Mesendoderm (in vitro differentiated cells): Measurements from ENCODE around the gene BTBD16.

ENCODE experiments used
- DNase-seq: peaks from one replicate; pipeline ENCODE4 v3.0.0; 2013
- H2AK5ac ChIP-seq: 2 replicates; pipeline ENCODE4 v1.6.1; 2013; ENCODE audit warnings: low read length, inconsistent platforms
- H2BK120ac ChIP-seq: 2 replicates; pipeline ENCODE4 v1.6.1; 2013; ENCODE audit warnings: low read depth, mild to moderate bottlenecking, low read length, moderate library complexity, mixed read lengths
- H2BK15ac ChIP-seq: replicated peaks from 2 replicates; pipeline ENCODE4 v1.6.1; 2013; ENCODE audit warnings: low read depth, mild to moderate bottlenecking, moderate library complexity
- H2BK5ac ChIP-seq: 2 replicates; pipeline ENCODE4 v1.6.1; 2013; ENCODE audit warnings: low read length, inconsistent platforms
- H3K18ac ChIP-seq: 2 replicates; pipeline ENCODE4 v1.6.1; 2013; ENCODE audit warnings: mild to moderate bottlenecking, low read length, mixed read lengths
- H3K23ac ChIP-seq: one replicate; pipeline ENCODE4 v1.6.1; 2013; ENCODE audit warnings: low read length
- H3K27ac ChIP-seq: 2 replicates; pipeline ENCODE4 v1.5.1; 2013; ENCODE audit warnings: low read depth, mild to moderate bottlenecking, inconsistent platforms, low read length, moderate library complexity
- H3K27me3 ChIP-seq: 2 replicates; pipeline ENCODE4 v1.6.1; 2013; ENCODE audit warnings: low read length, control low read depth, mild to moderate bottlenecking, inconsistent platforms; ENCODE audit not compliant: insufficient read depth, poor library complexity
- H3K36me3 ChIP-seq: 2 replicates; pipeline ENCODE4 v1.6.1; 2013; ENCODE audit warnings: low read length, inconsistent platforms; ENCODE audit not compliant: control insufficient read depth, insufficient read depth
- H3K4ac ChIP-seq: one replicate; pipeline ENCODE4 v1.6.1; 2013; ENCODE audit warnings: low read depth, mild to moderate bottlenecking, low read length, moderate library complexity
- H3K4me1 ChIP-seq: 2 replicates; pipeline ENCODE4 v1.6.1; 2013; ENCODE audit warnings: low read depth, low read length, inconsistent platforms; ENCODE audit not compliant: control insufficient read depth
- H3K4me2 ChIP-seq: 2 replicates; pipeline ENCODE4 v1.6.1; 2013; ENCODE audit warnings: low read length
- H3K4me3 ChIP-seq: 2 replicates; pipeline ENCODE4 v1.5.1; 2013; ENCODE audit warnings: mild to moderate bottlenecking, low read length
- H3K56ac ChIP-seq: one replicate; pipeline ENCODE4 v1.6.1; 2013; ENCODE audit warnings: low read length
- H3K79me1 ChIP-seq: 2 replicates; pipeline ENCODE4 v1.6.1; 2013; ENCODE audit warnings: low read length, inconsistent platforms
- H3K79me2 ChIP-seq: 2 replicates; pipeline ENCODE4 v1.6.1; 2013; ENCODE audit warnings: mild to moderate bottlenecking, low read length; ENCODE audit not compliant: control insufficient read depth, insufficient read depth
- H3K9ac ChIP-seq: 2 replicates; pipeline ENCODE4 v1.6.1; 2013; ENCODE audit warnings: low read length, inconsistent platforms
- H4K5ac ChIP-seq: one replicate; pipeline ENCODE4 v1.6.1; 2013; ENCODE audit warnings: low read length
- H4K8ac ChIP-seq: one replicate; pipeline ENCODE4 v1.6.1; 2013; ENCODE audit warnings: low read depth, mild to moderate bottlenecking, control low read depth, low read length, moderate library complexity
- WGBS: extraction: QIAGEN DNeasy Blood & Tissue Kit; methylation state at CpG from one replicate; pipeline ENCODE4 v1.1.7; 2013; ENCODE audit warnings: low lambda C conversion rate, missing lambda C conversion rate; ENCODE audit not compliant: insufficient coverage; ENCODE audit errors: extremely low coverage; 5-methylcytosine and 5-hydroxymethylcytosine counted together

BTBD16 gene

DNA sequence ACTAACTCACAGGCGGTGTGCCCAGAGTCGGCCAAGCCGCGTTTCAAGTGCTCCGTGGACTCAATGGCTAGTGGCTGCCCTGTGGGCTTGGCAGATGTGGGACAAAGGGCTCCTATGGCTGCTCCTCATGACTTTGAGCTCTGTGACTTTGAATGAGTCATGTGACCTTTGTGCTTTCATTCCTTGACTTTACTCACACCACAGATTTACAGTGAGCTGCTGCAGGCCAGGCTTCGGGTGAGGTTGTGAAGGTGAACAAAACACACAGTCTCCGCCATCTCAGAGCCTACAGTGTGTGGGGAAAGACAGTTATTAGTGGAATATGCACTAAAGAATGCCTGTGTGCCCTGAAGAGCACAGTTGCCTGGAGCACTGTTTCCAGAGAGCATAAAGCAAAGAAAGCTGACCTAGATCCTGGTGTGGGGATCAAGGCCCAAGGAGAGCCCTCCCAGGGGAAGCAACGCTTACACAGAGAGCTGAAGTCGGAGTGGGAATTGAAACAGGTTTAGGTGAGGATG is 73.7 kb downstream of the BTBD16 start:
- Histone ChIP-seq H4K8ac (no peak overlapping the region), H4K5ac (no peak overlapping the region), H2BK120ac (no peak overlapping the region), H3K9ac (no peak overlapping the region), H3K4me2 (no peak overlapping the region), H2BK5ac (no peak overlapping the region), H3K4me1 (no peaks in the 10 kb centered on the region), H3K4me3 (no peak overlapping the region), H3K79me2 (no peaks in the 10 kb centered on the region), H3K36me3 (no peaks in the 10 kb centered on the region), H3K4ac (no peak overlapping the region), H3K27me3 (no peaks in the 10 kb centered on the region), H3K18ac (no peak overlapping the region), H3K56ac (no peak overlapping the region), H2AK5ac (no peak overlapping the region), H3K23ac (no peak overlapping the region), H3K27ac (no peak overlapping the region), H2BK15ac (no peak overlapping the region), H3K79me1 (no peaks in the 10 kb centered on the region)
- no peak for DNase-seq
- WGBS: no CpG with 5 or more reads among the region's 9 CpGs

GRCh38 chr10:122346326-122346950 is 75.3 kb downstream of the BTBD16 start:
- no peaks in the 10 kb centered on the region for H3K4me1 ChIP-seq
- no peak overlapping the region for H3K27ac ChIP-seq
- DNase-seq: no peak
- no peak overlapping the region for H3K23ac ChIP-seq
- no peaks in the 10 kb centered on the region for H3K79me2 ChIP-seq
- no peak overlapping the region for H3K9ac ChIP-seq
- no peaks in the 10 kb centered on the region for H3K79me1 ChIP-seq
- no peak overlapping the region for H2BK5ac ChIP-seq
- no peak overlapping the region for H2AK5ac ChIP-seq
- no CpG with 5 or more reads among the region's 4 CpGs for WGBS
- no peak overlapping the region for H3K4ac ChIP-seq
- H3K4me2 ChIP-seq: no peak overlapping the region
- H4K5ac ChIP-seq: no peak overlapping the region
- H2BK15ac ChIP-seq: no peak overlapping the region
- H3K36me3 ChIP-seq: no peaks in the 10 kb centered on the region
- no peak overlapping the region for H3K56ac ChIP-seq
- no peak overlapping the region for H3K4me3 ChIP-seq
- no peak overlapping the region for H4K8ac ChIP-seq
- no peak overlapping the region for H3K18ac ChIP-seq
- no peak overlapping the region for H2BK120ac ChIP-seq
- no peaks in the 10 kb centered on the region for H3K27me3 ChIP-seq

GRCh38 chr10:122347170-122347841 is 76.2 kb downstream of the BTBD16 start:
- H2BK15ac ChIP-seq: no peak overlapping the region
- no CpG with 5 or more reads among the region's 8 CpGs for WGBS
- H3K27ac ChIP-seq: no peak overlapping the region
- H3K79me1 ChIP-seq: no peaks in the 10 kb centered on the region
- no peak overlapping the region for H2BK5ac ChIP-seq
- H3K4me2 ChIP-seq: no peak overlapping the region
- no peak overlapping the region for H2AK5ac ChIP-seq
- H3K27me3 ChIP-seq: no peaks in the 10 kb centered on the region
- no peak overlapping the region for H4K5ac ChIP-seq
- no peak overlapping the region for H3K18ac ChIP-seq
- no peak overlapping the region for H3K56ac ChIP-seq
- no peak for DNase-seq
- H3K4me3 ChIP-seq: no peak overlapping the region
- no peaks in the 10 kb centered on the region for H3K79me2 ChIP-seq
- no peak overlapping the region for H3K23ac ChIP-seq
- no peak overlapping the region for H2BK120ac ChIP-seq
- no peaks in the 10 kb centered on the region for H3K4me1 ChIP-seq
- H3K36me3 ChIP-seq: no peaks in the 10 kb centered on the region
- H4K8ac ChIP-seq: no peak overlapping the region
- H3K4ac ChIP-seq: no peak overlapping the region
- no peak overlapping the region for H3K9ac ChIP-seq

GRCh38 chr10:122348512-122348911 is 77.4 kb downstream of the BTBD16 start:
- H2BK120ac ChIP-seq: no peak overlapping the region
- no peak overlapping the region for H4K5ac ChIP-seq
- H2AK5ac ChIP-seq: no peak overlapping the region
- H3K79me1 ChIP-seq: no peaks in the 10 kb centered on the region
- no peak overlapping the region for H3K4me3 ChIP-seq
- H3K79me2 ChIP-seq: no peaks in the 10 kb centered on the region
- no peak overlapping the region for H4K8ac ChIP-seq
- H3K4me2 ChIP-seq: no peak overlapping the region
- DNase-seq: no peak
- H3K27me3 ChIP-seq: no peaks in the 10 kb centered on the region
- no peak overlapping the region for H3K56ac ChIP-seq
- no peak overlapping the region for H2BK15ac ChIP-seq
- no peak overlapping the region for H3K27ac ChIP-seq
- H3K18ac ChIP-seq: no peak overlapping the region
- H3K23ac ChIP-seq: no peak overlapping the region
- WGBS: no CpG with 5 or more reads among the region's 4 CpGs
- H3K4ac ChIP-seq: no peak overlapping the region
- H3K4me1 ChIP-seq: no peaks in the 10 kb centered on the region
- H3K36me3 ChIP-seq: no peaks in the 10 kb centered on the region
- no peak overlapping the region for H3K9ac ChIP-seq
- H2BK5ac ChIP-seq: no peak overlapping the region

DNA sequence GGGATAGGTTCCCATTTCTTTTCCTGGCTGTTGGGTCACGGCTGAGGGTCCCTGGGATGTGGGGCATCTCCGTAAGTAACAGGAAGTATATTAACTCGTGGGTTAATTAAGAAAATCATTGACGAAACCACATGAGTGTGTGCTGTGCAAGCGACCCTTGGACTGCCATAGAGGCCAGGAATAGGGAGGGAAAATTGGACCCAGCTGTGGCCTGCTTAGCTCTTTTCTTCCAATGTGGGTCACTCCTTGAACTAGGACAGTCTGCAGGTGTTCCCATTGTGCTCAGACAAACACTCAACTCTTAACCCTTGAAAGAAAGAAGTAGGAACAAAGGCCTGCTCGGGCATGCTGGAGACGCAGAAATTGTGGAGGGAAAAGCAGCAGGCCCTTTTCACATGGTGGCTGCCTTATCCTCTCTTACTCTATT is 77.9 kb downstream of the BTBD16 start:
- Histone ChIP-seq H4K5ac (no peak overlapping the region), H3K18ac (no peak overlapping the region), H3K56ac (no peak overlapping the region), H3K79me1 (no peaks in the 10 kb centered on the region), H3K4me1 (no peaks in the 10 kb centered on the region), H3K9ac (no peak overlapping the region), H4K8ac (no peak overlapping the region), H2AK5ac (no peak overlapping the region), H3K4me2 (no peak overlapping the region), H3K36me3 (no peaks in the 10 kb centered on the region), H2BK120ac (no peak overlapping the region), H3K27ac (no peak overlapping the region), H3K27me3 (no peaks in the 10 kb centered on the region), H3K4me3 (no peak overlapping the region), H3K4ac (no peak overlapping the region), H2BK5ac (no peak overlapping the region), H2BK15ac (no peak overlapping the region), H3K79me2 (no peaks in the 10 kb centered on the region), H3K23ac (no peak overlapping the region)
- no peak for DNase-seq
- WGBS: no CpG with 5 or more reads among the region's 7 CpGs
